ENCODE data around the gene POLQ.
"Not testable (repeated sequence)": the region's sequence is repeated elsewhere in the genome, so short reads cannot be mapped to it uniquely, and the experiment has no call there.

The POLQ gene

GRCh38 chr3:121505256-121505655 is 40.5 kb downstream of the POLQ start:
- no peak for DNase-seq

- no peak for DNase-seq
Observed at GRCh38 chr3:121504618-121505017, 41.2 kb downstream of the POLQ start.

GRCh38 chr3:121496786-121497185 is 49.0 kb downstream of the POLQ start:
- no peak for DNase-seq

- no peak for DNase-seq
Observed at GRCh38 chr3:121493431-121493830, 52.4 kb downstream of the POLQ start.

GRCh38 chr3:121491683-121492320 is 54.0 kb downstream of the POLQ start:
- no peak for DNase-seq

GRCh38 chr3:121490161-121490560 is 55.6 kb downstream of the POLQ start:
- no peak for DNase-seq

GRCh38 chr3:121488628-121489027 is 57.2 kb downstream of the POLQ start:
- no peak for DNase-seq

- DNase-seq: no peak
Observed at GRCh38 chr3:121483290-121483689, 62.5 kb downstream of the POLQ start.

- no peak for DNase-seq
Observed at GRCh38 chr3:121482660-121483059, 63.1 kb downstream of the POLQ start.

- DNase-seq: no peak
Observed at GRCh38 chr3:121481106-121481880, 64.5 kb downstream of the POLQ start.

- no peak for DNase-seq
Observed at GRCh38 chr3:121477589-121477988, 68.2 kb downstream of the POLQ start.

GRCh38 chr3:121473001-121473400 is 72.8 kb downstream of the POLQ start:
- DNase-seq: no peak

GRCh38 chr3:121467085-121467484 is 78.7 kb downstream of the POLQ start:
- no peak for DNase-seq

GRCh38 chr3:121463745-121464144 is 82.0 kb downstream of the POLQ start:
- no peak for DNase-seq

- no peak for DNase-seq
Observed at GRCh38 chr3:121462565-121462964, 83.2 kb downstream of the POLQ start.

GRCh38 chr3:121451752-121452151 is 94.0 kb downstream of the POLQ start:
- DNase-seq: not testable (repeated sequence)

- no peak for DNase-seq
Observed at GRCh38 chr3:121443456-121443855, 102.3 kb downstream of the POLQ start.

- no peak for DNase-seq
Observed at GRCh38 chr3:121436641-121437040, 109.1 kb downstream of the POLQ start.

- no peak for DNase-seq
Observed at GRCh38 chr3:121436074-121436473, 109.7 kb downstream of the POLQ start.

- DNase-seq: no peak
Observed at GRCh38 chr3:121431726-121432517, 113.9 kb downstream of the POLQ start.

GRCh38 chr3:121430664-121431215 is 115.0 kb downstream of the POLQ start:
- DNase-seq: no peak

GRCh38 chr3:121424549-121424948 is 121.2 kb downstream of the POLQ start:
- no peak for DNase-seq

GRCh38 chr3:121418182-121418581 is 127.6 kb downstream of the POLQ start:
- DNase-seq: no peak

- no peak for DNase-seq
Observed at GRCh38 chr3:121414924-121415323, 130.9 kb downstream of the POLQ start.

Data from NCI-H748 treated with DMSO at 0.1 percent for 48 hours (cell line).